Measurements from ENCODE around the gene GFER.

- TF ChIP-seq CTCF (IDR thresholded peaks at IDR 0.05; ENCODE audit: low read depth, low read length, missing input control): no peak
- TF ChIP-seq REST (IDR thresholded peaks at IDR 0.05): no peak
- TF ChIP-seq TAF1 (conservative IDR thresholded peaks at IDR 0.05): no peak
Observed at GRCh38 chr16:1993731-1994131, 9.7 kb downstream of the GFER start.
